Measurements from ENCODE around the gene CHST14.

CHST14 gene, protein sequence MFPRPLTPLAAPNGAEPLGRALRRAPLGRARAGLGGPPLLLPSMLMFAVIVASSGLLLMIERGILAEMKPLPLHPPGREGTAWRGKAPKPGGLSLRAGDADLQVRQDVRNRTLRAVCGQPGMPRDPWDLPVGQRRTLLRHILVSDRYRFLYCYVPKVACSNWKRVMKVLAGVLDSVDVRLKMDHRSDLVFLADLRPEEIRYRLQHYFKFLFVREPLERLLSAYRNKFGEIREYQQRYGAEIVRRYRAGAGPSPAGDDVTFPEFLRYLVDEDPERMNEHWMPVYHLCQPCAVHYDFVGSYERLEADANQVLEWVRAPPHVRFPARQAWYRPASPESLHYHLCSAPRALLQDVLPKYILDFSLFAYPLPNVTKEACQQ

DNA sequence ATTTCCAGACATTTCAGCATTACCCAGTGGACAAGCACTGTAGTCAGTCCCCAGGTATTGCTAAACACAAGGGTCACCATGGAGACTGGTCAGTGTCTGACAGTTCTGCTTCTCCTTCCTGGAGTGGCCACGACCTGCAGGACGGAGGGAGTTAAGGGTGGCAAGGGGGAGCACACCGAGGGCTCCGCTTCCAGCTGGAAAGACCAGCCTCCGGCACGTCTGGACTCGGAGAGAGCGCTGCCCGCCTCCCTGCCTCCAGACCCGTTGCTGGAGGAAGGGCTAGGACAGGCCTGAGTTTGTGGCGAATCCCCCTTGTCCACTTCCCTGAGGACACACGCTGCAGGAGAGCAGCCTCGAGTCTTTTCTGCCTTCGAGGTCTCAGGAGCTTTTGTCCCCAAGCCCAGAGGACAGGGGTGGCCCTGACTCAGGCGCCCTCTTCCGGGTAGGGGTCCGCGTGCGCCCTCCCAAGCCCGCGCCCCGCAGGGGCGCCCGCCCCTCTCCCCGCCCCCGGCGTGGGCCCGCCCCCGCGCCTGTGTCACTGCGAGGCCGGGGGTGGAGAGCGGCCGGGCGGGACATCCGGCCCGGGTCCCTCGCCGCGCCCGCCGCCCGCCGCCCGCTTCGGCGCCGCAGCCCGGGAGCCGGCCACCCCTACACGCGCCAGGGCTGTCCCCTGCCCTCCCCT lies at the start of gene CHST14:
TSS of gene CHST14 (plus strand) at position 562 of the 682 bp plus-strand sequence. CDS start 230 bp downstream, outside the sequence.
- DNase-seq (ENCODE audit: low read depth), result peak; percentile 46

DNA sequence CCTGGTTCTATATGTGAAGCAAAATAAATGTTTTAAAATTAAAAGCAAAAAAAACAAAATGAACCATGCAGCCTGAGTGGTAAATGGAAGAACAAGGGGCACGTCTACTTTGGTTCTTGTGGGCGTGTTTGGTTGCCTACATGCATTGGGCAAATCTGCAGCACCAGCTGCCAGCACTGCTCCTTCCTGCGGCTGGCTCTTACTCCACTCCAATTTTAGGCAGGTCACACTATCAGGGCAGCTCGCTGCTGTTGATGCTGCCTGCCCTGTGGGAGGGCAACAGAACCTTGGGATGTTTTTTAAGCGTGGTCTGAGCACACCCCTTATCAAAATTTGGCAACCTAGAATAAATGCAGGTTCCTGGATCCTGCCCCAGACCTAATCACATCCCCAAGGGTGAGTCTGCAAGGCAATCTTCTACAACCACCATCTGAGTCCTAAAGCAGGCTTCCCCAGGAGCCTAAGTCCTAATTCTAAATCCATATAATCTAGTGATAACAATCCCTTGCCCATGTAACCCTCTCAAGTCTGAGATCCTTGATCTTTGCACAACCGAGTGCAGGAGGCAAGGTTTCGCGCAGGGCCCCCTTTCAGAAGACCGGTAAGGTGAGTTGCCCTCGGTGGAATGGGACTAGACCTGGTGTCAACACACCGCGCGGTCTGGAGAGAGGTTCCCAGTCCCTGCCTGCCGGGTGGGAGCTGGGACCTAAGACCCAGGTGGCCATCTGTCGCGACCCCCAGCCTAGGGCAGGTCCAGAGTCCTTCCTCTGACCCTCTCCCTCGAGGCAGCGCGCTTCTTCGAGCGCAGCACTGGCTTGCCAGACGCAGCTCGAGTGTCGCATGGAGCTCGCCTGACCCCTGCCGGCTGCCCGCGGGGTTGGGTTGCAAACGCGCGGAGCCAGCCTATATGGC lies 49.3 kb upstream of the CHST14 start:
- peak; percentile 71 for DNase-seq (ENCODE audit: low read depth)

DNA sequence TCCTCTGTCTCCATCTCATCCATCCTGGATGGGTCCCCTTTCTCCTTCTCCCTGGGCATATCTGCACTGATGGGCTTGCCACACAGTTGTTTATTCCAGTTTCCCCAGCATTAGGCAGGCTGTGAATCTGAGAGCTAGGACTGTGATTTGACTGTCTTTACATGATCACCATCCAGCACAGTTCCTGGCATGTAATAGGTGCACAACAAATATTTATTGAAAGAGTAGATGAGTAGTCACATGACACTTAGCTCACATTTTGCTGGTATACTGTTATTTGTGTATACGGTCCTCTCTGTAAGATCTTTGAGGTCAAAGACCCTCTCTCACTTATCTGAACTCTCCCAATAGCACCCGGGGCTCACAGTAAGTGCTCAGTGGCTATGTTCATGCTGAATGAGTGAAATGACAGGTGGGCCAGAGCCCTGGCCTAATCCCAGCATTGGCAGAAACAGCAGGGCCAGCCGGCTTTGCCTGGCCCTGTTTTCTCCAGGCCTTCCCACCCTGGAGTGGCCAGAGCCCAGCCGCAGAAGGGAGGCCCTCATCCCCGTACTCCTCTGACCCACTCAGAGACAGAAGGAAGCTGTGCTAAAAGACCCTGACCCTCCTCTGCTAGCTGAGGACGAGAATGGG lies 46.2 kb upstream of the CHST14 start:
- DNase-seq (ENCODE audit: low read depth), result no peak

DNA sequence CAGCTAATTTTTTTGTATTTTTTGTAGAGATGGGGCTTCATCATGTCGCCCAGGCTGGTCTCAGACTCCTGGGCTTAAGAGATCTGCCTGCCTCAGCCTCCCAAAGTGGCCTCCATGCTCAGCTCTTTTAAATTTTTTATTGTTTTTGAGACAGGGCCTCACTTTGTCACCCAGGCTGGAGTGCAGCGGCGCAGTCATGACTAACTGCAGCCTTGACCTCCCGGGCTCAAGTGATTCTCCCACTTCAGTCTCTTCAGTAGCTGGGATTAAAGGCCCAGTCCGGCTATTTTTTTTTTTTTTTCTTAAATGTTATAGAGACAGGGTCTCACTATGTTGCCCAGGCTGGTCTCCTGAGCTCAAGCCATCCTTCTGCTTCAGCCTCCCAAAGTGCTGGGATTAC lies 45.1 kb upstream of the CHST14 start:
- no peak for DNase-seq (ENCODE audit: low read depth)

DNA sequence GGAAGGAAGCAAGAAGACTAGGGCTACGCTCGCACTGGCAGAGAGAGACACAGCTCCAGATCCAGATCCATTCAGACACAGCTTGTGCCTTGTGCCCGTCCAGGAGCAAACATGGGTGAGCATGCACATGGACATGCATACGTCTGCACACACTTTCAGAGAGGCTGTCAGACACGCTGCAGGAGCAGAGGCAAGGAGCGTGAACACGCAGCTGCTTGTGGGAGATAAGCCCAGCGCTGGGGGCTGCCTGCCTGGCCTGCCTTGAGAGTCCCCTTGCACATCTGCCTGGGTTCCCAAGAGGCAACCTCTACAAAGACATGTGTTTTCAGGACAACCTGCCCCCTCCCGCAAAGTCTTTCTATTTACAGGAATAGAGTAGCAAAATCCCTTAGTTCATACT lies 43.6 kb upstream of the CHST14 start:
- no peak for DNase-seq (ENCODE audit: low read depth)

DNA sequence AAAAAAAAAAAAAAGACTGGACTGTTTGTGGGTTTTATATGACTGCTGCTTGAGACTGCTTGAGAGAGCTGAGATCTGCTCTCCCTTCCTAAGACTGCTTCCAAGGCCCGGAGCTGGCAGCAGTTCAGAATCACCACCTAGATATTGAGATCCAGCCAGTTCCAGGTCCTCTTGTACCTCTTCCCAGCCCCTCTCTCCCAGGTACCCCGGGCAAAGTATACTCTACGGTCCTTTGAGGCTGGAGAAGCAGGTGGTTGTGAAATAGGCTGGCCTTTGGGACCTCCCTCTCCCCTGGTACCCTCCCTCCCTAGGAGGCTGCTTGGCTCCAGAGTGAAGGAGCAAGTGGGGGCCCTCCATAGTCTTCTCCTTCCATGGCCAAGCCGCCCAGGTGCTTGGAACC lies 42.6 kb upstream of the CHST14 start:
- DNase-seq (ENCODE audit: low read depth), result no peak

DNA sequence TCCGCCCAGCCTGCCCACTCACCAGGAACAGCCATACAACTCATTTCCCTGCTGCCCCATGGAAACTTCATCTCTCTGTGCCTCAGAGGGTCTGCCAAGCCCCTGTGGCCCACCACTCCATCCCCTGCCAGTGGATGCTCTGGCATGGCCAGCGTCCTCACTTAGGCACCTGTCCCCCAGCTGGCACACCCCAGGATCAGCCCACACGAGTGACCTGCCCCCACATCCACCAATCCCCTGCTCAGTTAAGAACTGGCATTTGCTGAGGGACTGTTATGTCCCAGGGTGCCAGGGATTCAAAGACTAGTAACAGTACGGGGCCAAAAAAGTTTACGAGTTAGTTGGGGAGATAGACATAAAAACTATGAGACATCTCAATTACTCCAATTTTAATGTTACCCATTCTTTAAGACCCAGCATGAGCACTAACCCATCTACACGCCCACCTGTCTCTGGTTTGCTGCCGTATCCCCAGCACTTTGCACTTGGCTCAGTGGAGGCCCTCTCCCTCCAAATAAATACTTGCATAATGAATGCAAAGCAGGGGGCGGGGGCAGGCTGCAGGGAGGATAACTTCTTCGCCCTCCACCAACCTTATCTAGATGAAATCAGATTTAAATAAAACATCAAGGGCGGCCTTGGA lies 41.6 kb upstream of the CHST14 start:
- no peak for DNase-seq (ENCODE audit: low read depth)

DNA sequence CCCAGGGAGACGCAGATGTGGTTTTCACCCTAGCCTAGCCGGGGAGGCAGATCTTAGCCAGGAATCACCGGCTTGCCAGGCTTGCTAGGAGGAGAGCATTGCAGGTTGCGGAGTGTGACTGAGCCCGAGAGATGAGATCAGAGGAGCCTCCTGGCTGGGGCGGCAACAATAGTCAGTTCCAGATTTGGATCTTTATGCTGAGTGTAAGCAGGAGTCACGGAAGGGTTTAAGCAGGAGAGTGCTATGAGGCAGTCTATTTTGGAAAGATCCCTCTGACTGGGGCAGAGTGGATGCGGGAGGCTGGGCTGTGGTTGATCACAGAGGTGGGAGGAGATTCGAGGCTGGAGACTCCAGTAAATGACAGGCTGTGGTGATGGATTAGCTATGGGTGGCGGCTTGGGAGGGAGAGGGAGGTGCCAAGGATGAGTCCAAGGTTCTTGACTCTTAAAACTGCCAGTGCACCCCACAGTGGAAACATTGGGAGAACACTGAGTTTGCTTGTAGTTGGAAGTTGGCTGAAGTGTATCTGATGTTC lies 40.4 kb upstream of the CHST14 start:
- DNase-seq (ENCODE audit: low read depth), result no peak

DNA sequence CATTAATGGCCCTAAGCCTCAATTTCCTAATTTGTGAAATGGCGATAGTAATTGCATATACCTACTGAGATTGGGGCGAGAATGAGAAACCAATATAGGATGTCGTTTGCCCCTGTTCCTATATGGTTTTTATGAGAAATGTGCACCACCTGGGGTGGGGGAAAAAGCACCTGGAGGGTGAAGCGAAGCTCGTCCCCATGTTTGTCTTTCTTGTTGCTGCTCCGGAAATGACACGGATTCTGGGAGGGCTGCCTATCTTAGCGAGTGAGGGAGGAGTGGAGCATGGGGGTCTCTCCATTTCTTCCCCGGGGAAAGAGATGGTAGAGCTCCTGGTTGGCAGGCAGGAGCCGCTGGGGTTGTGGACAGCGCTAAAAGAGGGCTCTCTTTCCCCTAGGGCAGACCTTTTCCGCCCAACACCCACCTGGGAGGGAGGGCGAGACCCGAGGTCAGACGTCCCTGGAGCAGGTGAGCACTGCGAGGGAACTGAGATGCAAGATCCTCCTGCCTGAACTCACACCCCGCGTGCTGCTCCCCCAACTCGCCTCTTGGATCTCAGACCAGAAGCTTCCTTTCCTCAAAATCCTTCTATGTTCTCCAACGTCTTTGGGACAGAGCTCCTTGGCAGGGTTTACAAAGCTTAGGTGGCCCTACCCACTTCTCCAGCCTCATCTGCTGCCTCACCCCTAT lies 35.6 kb upstream of the CHST14 start:
- DNase-seq (ENCODE audit: low read depth), result no peak

DNA sequence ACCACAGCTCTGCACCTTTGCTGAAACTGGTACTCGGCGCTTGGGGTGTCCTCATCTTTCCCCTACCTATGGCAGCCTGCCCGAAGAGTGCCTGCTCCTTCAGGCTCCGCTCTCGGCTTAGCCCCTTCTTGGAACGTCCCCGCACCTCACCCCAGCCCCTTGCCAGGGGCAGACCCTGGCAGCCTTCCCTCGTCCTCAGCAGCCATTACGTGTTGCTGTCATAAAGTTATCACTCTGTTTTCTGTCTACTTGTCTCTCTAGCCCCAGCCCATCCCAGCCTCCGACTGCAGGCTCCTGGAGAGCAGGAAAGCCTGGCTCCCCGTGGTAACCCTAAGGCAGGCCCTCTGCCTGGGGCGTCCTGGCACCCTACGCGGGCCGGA lies 35.1 kb upstream of the CHST14 start:
- no peak for DNase-seq (ENCODE audit: low read depth)

DNA sequence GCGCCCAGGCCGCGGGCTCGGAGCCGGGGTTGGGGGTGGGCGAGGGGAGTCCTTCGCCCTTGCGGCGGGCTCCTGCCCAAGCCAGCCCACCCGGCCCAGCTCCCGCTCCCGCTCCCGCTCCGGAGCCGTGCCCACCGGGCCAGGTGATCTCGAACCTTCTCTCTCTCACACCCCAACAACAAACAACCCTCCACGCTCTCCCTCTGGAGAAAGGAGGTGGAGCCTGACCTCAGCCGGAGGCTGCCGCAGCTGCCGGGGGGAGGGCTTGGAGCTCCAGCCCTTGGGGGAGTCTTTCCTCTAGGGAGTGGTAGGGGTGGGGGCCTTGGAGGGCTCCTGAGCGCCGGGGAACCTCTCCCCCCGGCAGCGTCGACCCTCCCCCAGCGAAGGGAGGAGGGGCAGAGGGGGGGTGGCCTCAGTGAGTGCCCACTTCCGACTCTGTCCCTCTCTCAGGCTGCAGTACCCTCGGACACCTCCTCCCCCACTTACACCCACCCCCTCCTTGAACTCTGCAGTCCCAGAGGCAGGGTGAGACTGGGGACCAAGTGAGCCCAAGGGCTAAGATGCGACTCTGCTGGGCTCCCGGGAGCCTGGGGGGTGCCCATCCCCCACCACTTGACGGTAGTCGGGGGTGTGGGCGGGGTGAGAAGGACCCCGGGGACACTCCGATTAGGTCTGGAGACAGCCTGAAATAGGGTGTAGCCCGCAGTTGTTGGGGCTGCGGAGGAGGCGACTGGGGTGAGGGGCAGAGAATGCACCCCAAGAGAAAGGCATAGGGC lies 34.5 kb upstream of the CHST14 start:
- DNase-seq (ENCODE audit: low read depth), result no peak

DNA sequence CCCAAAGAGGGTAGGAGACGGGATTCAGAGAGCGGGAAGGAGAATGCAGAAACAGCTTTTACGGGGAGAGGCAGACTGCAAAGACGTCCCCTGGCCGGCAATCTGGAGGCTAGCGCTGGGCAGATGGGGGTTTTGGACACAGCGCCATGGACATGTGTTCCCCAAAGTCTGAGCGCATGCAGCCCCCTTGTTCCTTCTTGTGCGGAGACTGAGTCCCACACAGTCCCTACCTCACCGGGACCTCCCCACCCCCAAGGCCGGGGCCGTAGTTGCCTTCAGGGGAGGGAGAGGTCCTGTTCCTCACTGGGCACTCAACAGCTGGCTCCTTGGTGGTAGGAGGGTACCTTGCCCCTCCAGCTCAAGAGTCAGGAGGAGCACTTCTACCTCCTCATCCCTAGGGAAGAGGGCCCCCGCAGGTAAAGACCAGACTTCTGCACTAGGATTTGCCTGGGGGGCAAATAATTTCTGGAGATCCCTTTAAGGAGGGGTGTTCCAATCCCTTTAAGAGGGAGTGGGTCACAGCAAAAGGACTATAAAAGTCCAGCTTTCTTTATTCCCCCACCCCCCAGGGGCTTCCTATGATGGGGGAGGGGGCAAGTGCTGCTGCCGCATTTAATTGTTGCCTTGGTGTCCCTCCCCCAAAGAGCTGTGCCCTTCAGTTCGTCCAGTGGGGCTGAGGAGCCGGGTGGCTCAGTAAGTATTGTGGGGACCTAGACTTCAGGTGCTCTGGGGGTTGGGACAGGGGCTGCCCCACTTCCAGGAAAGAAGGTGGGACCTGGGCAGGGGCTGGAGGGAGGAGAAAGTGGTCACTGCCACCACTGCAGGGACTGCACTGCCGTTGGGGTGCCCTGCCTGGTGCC lies 33.7 kb upstream of the CHST14 start:
- DNase-seq (ENCODE audit: low read depth), result no peak

DNA sequence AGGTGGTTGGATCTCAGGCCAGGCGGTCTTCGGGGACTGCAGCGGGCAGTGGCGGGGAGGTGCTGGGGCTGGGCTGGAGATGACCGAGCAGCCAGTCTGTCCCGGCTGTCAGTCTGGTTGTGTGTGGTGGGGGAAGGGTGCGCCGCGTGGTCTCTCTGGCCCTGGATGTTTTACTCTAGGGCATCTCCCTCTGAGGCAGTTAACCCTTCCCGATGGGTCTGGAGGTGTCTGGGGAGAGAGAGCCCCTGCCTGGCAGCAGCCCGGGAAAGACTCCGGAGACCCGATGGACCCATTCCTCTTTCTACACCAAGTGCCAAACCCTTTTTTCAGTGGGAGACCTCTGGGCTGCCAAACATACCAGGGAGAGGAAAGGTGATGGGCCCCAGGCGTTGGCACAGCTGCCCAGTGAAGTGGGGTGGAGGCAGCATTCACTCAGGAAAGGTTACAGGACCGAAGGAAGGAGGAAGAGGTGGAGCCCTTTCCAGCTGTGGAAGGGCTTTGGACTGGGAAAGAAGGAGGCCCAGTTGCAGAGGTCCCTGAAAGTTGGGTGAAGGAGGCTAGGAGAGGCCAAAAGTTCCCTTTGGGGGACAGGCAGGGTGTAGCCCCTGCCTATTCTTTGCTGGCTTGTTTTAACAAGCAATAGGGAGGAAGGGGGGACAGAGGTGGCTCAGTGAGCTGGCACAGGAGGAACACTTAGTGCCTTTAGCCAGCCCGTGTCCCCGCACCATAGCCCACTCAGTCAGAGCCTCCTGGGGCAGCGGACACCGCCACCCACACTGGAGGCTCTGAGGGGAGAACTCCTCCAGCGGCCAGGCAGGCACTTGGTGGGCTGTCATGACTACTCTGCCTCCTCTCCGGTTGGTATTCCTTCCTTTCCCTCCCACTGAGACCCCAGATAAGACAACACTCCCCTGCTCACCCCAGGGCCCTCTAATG lies 32.8 kb upstream of the CHST14 start:
- DNase-seq (ENCODE audit: low read depth), result no peak

DNA sequence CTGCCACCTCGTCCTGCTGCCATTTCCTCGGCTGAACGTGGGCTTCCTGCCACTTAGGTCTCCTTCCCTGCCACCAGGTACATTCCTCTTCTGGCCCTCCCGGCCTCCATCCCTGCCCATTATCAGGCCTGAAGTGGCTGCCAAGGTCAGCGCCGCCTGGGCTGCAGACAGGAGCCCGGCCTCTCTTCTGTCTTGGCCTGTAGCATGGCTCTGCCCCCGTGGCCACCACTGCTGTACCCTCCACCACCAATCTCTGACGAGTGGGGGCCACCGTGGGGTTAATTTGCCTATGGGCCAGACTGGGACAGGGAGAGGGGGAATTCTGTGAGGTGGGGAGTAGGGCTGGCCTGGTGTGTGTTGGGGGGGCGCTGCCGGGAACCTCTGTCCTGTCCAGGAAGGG lies 32.1 kb upstream of the CHST14 start:
- DNase-seq (ENCODE audit: low read depth), result no peak

DNA sequence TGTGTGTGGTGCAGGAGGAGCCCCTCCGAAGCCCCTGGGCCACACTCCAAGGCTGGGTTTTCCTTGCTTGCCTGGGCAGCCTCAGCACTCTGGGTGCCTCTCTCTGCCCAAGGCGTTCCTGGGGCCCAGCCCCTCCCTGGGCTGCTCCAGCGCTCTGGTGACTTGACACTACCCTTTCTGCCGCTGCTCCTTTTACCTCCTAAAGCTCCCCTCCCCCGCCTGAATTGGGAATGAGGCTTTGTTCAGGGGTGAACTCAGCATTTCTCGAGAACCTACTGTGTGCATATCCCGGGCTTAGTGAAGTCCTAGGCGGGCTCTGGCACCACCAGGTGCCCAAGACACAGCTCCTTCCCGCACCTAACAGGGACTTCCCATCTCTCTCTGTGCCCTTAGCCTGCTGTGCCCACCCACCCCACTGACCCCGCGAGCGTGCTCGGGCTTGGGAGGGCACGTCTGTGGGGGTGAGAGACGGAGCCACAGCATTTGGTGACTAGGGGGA lies 31.3 kb upstream of the CHST14 start:
- DNase-seq (ENCODE audit: low read depth), result no peak

DNA sequence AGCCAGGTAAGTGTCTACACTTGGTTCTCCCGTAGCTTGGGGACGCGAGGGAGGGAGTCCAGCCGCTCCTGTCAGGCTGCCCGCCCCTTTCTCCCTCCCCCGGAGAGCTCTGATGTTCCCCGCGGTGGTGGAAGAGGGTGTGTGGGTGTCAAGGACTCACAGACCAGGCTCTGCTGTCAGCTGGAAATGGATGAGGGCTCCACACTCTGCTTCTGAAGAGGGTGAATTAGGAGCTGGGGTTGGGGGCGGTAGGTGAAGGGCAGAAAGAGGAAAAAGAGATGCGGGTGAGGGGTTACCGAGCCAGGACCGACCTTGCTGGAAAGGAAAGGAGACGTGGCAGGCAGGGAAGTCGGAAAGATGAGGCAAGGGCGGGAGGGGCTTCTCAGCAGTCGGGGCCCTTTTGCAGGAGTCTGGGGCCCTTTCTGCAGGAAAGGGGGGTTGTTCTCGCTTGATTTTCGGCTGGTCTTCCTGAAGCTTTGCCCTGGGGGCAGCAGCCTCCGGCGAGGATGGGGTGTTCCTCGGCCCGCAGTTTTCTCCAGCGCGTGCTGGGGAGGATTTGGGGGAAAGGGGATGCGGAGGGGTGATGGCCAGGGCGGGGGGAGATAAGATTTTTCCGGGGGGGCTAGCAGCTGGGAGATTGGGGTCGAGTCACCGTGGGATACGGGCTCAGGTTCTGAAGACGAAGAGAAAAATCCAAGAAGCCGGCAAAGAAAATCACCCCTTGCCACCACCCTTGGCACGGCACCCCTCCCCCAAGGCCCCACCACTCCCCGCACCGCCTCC lies 30.6 kb upstream of the CHST14 start:
- no peak for DNase-seq (ENCODE audit: low read depth)

Data from activated gamma-delta T cell treated with anti-CD3 and anti-CD28 coated beads, Interleukin-2, amount 50 U/mL, for 16 hours (primary cell).